ENCODE measurements around the gene SIRT7. TPM values are rescaled to one million over a fixed set of nuclear protein-coding genes. Genes with fewer than 3 reads are reported as not detected.

Gene SIRT7
- total RNA-seq, 1 donor = 12.7 TPM

DNA sequence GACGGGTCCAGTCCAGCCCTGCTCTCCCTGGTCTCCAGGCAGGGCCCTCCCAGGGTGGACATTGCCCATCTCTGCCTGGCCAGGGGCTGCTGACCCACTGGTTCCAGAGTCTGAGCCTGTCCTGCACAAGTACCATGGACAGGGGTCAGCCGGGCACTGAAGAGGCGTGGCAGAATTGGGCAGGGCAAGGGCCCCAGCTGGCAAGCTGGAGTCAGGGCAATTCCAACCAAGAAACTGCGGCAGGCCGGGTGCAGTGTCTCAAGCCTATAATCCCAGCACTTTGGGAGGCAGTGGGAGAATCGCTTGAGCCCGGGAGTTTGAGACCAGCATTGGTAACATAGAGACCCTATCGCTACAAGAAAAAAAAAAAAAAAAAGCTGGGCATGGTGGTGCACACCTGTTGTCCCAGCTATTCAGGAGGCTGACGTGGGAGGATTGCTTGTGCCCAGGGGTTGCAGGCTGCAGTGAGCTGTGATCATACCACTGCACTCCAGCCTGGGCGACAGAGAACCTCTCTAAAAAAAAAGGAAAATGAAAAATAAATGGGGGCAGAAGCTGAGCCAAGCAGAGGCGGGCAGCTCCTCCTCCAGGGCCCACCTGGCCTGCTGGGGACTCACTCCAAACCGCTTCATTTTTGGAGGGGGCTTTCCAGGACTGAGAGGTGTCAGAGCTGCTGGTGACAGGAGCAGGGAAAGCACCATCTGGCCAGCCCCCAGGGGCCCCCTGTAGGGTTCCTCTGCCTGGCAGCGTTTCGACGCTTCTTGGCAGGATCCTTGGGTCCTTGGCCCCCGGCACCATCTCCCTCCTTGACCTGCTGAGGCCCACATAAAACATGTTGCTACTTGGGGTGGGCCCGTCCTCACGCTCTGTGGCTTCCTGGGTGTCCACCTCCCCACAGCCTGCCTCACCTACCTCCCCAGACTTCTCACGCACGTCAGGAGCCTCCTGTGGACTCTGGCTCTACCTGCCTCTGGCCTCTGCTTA, 12.5 kb upstream of the SIRT7 start:
- no peak for DNase-seq (ENCODE audit: low read depth)
- no peak for TF ChIP-seq CTCF (IDR thresholded peaks at IDR 0.05; ENCODE audit: insufficient read depth, low read length)
- no peak overlapping the region for H3K4me3 ChIP-seq (ENCODE audit: low read depth, low read length)

DNA sequence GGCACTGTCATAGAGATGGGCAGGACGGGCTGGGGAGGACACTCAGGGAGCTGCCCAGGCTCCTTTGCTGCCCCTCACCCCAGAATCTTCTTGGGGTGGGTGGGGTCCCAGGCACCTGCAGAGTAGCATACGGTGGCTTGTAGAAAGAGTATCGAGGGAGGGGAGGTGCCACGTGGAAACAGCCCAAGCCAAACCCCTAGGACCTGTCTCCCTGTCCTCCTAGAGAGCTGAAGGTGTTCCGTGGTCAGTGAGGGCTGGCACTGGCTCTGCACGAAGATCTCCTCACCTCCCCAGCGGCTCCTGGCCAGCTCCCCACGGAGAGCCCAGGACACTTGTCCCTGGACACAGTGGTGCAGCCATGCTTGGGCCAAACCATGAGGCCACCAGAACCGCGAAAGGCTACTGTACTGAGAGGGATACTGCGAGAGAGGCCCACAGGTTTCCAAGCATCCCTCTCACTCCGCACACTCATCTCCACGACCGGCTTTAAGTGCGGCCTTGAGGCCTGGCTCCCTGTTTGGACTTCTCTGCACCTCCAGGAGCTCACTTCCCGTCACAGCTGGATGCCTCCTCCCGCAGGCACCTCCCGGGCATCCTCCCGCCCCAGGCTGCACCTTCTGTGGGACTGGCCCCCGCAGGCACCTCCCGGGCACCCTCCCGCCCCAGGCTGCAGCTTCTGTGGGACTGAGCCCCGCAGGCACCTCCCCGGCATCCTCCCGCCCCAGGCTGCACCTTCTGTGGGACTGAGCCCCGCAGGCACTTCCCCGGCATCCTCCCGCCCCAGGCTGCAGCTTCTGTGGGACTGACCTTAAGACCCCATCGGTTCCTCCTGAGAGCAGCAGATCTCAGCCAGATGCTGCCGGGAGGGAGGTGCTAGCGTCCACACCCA, 11.5 kb upstream of the SIRT7 start:
- TF ChIP-seq CTCF (IDR thresholded peaks at IDR 0.05; ENCODE audit: insufficient read depth, low read length) = no peak
- H3K4me3 ChIP-seq (ENCODE audit: low read depth, low read length) = peak overlapping the region; percentile 70
- no peak for DNase-seq (ENCODE audit: low read depth)

- peak overlapping the region; percentile 70 for H3K4me3 ChIP-seq (ENCODE audit: low read depth, low read length)
- DNase-seq (ENCODE audit: low read depth) = no peak
- no peak for TF ChIP-seq CTCF (IDR thresholded peaks at IDR 0.05; ENCODE audit: insufficient read depth, low read length)
These were observed 10.7 kb upstream of the SIRT7 start for GRCh38 chr17:81928544-81929252.

GRCh38 chr17:81927653-81928543, 9.9 kb upstream of the SIRT7 start, which contains the start of gene MAFG:
TSS of gene MAFG (minus strand) at chr17:81927735. CDS start at chr17:81923185, 4,550 bp downstream.
- peak within 1 kb of the TSS; percentile 79 for H3K4me3 ChIP-seq (ENCODE audit: low read depth, low read length)
- TF ChIP-seq CTCF (IDR thresholded peaks at IDR 0.05; ENCODE audit: insufficient read depth, low read length) = peak; percentile 26
- peak; percentile 93 for DNase-seq (ENCODE audit: low read depth)

DNA sequence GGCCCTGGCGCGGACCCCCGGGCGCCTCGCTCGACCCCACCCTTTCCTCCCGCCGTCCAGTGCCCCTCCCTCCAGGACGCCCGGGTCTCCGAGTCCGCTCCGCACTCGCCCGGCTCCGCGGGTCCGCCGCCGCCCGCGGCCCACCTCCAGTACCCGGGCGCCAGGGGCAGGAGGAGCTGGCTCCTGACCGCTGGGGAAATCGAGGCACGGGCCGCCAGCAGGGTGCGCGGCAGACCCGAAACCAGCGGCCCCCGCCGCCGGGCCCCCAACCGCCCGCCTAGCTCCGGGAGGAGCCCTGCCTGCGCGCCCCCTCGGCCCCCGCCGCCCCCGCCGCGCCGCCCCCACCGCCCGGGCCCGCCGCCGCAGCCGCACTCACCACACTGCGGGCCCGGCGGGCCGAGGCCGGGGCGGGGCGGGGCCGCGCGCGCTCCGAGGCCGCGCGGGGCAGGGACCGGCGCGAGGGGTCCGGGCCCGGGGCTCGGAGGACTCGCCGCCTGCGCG, 9.2 kb upstream of the SIRT7 start:
- no peak for TF ChIP-seq CTCF (IDR thresholded peaks at IDR 0.05; ENCODE audit: insufficient read depth, low read length)
- DNase-seq (ENCODE audit: low read depth) = no peak
- H3K4me3 ChIP-seq (ENCODE audit: low read depth, low read length) = peak overlapping the region; percentile 79
